Gastroesophageal sphincter (tissue), 3 donors: ENCODE results near the gene EEF2K.
"Not testable (repeated sequence)": the region's sequence is repeated elsewhere in the genome, so short reads cannot be mapped to it uniquely, and the experiment has no call there.

Source experiments
- POLR2A ChIP-seq, 2 donors: fragments of 450-650 bp; IDR thresholded peaks; one replicate each; pipeline ENCODE4 v1.6.1; 2017; ENCODE audit warnings: antibody characterized with exemption in 2 of 2, mild to moderate bottlenecking in 2 of 2, moderate library complexity in 1 of 2
- POLR2AphosphoS5 ChIP-seq: sonication (generic); formaldehyde crosslinking; IDR thresholded peaks from one replicate; pipeline ENCODE4 v1.6.1; 2017; ENCODE audit warnings: antibody characterized with exemption
- TF ChIP-seq, protein P1 (sequence below), 4 experiments: fragments of 200-600 bp in 2 of 4; fragments of 450-650 bp in 2 of 4; sonication (generic) in 1 of 4; IDR thresholded peaks; one replicate each; pipeline ENCODE4 v1.5.1; 2017 to 2019; ENCODE audit warnings: antibody characterized with exemption in 4 of 4, mild to moderate bottlenecking in 2 of 4, moderate library complexity in 2 of 4

DNA sequence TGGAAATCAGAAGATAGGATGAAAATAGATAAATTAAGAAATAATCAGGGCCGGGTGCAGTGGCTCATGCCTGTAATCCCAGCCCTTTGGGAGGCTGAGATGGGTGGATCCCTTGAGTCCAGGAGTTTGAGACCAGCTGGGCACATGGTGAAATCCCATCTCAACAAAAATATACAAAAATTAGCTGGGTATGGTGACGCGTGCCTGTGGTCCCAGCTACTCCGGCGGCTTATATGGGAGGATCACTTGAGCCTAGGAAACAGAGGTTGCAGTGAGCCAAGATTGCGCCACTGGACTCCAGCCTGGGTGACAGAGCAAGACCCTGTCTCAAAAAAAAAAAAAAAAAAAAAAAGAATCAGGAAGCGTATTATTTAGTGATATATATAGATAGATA, 10.8 kb downstream of the EEF2K start:
- TF ChIP-seq, protein P1, sequence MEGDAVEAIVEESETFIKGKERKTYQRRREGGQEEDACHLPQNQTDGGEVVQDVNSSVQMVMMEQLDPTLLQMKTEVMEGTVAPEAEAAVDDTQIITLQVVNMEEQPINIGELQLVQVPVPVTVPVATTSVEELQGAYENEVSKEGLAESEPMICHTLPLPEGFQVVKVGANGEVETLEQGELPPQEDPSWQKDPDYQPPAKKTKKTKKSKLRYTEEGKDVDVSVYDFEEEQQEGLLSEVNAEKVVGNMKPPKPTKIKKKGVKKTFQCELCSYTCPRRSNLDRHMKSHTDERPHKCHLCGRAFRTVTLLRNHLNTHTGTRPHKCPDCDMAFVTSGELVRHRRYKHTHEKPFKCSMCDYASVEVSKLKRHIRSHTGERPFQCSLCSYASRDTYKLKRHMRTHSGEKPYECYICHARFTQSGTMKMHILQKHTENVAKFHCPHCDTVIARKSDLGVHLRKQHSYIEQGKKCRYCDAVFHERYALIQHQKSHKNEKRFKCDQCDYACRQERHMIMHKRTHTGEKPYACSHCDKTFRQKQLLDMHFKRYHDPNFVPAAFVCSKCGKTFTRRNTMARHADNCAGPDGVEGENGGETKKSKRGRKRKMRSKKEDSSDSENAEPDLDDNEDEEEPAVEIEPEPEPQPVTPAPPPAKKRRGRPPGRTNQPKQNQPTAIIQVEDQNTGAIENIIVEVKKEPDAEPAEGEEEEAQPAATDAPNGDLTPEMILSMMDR (IDR thresholded peaks at IDR 0.05): not testable (repeated sequence)
- TF ChIP-seq POLR2A (IDR thresholded peaks at IDR 0.05); POLR2AphosphoS5: not testable (repeated sequence)
